H9 (cell line): ENCODE measurements around the gene OR2K2. TPM values are rescaled to one million over a fixed set of nuclear protein-coding genes. Genes with fewer than 3 reads are reported as not detected.

Experiments
- DNase-seq: peaks from one replicate; pipeline ENCODE4 v3.0.0-alpha.2; 2017
- H2AFZ ChIP-seq: one replicate; pipeline ENCODE4 v1.6.1; 2013; ENCODE audit warnings: mild to moderate bottlenecking, low read length, control low read depth, moderate library complexity
- H2AK5ac ChIP-seq: 2 replicates; pipeline ENCODE4 v1.6.1; 2013; ENCODE audit warnings: low read length, control low read depth, mixed read lengths; ENCODE audit not compliant: insufficient read length
- H2BK120ac ChIP-seq: one replicate; pipeline ENCODE4 v1.6.1; 2013; ENCODE audit warnings: low read depth, mild to moderate bottlenecking, low read length, control low read depth, inconsistent platforms; ENCODE audit not compliant: poor library complexity, severe bottlenecking
- H2BK12ac ChIP-seq: 2 replicates; pipeline ENCODE4 v1.6.1; 2013; ENCODE audit warnings: low read length, control low read depth, mixed read lengths, low read depth; ENCODE audit not compliant: insufficient read length
- H2BK15ac ChIP-seq: 2 replicates; pipeline ENCODE4 v1.6.1; 2013; ENCODE audit warnings: low read depth, low read length, control low read depth
- H2BK20ac ChIP-seq: one replicate; pipeline ENCODE4 v1.6.1; 2013; ENCODE audit warnings: low read depth, mild to moderate bottlenecking, low read length, control low read depth, inconsistent platforms; ENCODE audit not compliant: poor library complexity, severe bottlenecking
- H2BK5ac ChIP-seq: 2 replicates; pipeline ENCODE4 v1.6.1; 2013; ENCODE audit warnings: low read length, control low read depth, mixed read lengths; ENCODE audit not compliant: insufficient read length
- H3K14ac ChIP-seq: 2 replicates; pipeline ENCODE4 v1.6.1; 2013; ENCODE audit warnings: low read length, control low read depth; ENCODE audit not compliant: insufficient read depth
- H3K18ac ChIP-seq: 2 replicates; pipeline ENCODE4 v1.6.1; 2013; ENCODE audit warnings: low read depth, mild to moderate bottlenecking, mixed read lengths, low read length, control low read depth; ENCODE audit not compliant: insufficient read length
- H3K23ac ChIP-seq: 2 replicates; pipeline ENCODE4 v1.6.1; 2013; ENCODE audit warnings: low read length, control low read depth, mixed read lengths, low read depth; ENCODE audit not compliant: insufficient read length
- H3K23me2 ChIP-seq: 2 replicates; pipeline ENCODE4 v1.6.1; 2013; ENCODE audit warnings: low read depth, mild to moderate bottlenecking, mixed read lengths, low read length, control low read depth; ENCODE audit not compliant: insufficient read length, poor library complexity, severe bottlenecking
- H3K27ac ChIP-seq: 2 replicates; pipeline ENCODE4 v1.5.1; 2013; ENCODE audit warnings: low read length, control low read depth, mixed read lengths, low read depth; ENCODE audit not compliant: insufficient read length
- H3K27me3 ChIP-seq: 2 replicates; pipeline ENCODE4 v1.6.1; 2013; ENCODE audit warnings: low read length, control low read depth, inconsistent platforms; ENCODE audit not compliant: insufficient read depth
- H3K4ac ChIP-seq: 2 replicates; pipeline ENCODE4 v1.6.1; 2013; ENCODE audit warnings: low read depth, mild to moderate bottlenecking, control low read depth, inconsistent platforms, low read length, moderate library complexity
- H3K4me1 ChIP-seq: 2 replicates; pipeline ENCODE4 v1.6.1; 2013; ENCODE audit warnings: low read length, control low read depth, inconsistent platforms; ENCODE audit not compliant: insufficient read depth
- H3K4me2 ChIP-seq: 2 replicates; pipeline ENCODE4 v1.6.1; 2013; ENCODE audit warnings: low read length, control low read depth, mixed read lengths; ENCODE audit not compliant: insufficient read length, insufficient read depth
- H3K56ac ChIP-seq: 2 replicates; pipeline ENCODE4 v1.6.1; 2013; ENCODE audit warnings: low read depth, mild to moderate bottlenecking, mixed read lengths, low read length, control low read depth; ENCODE audit not compliant: insufficient read length
- H3K79me1 ChIP-seq: 2 replicates; pipeline ENCODE4 v1.6.1; 2013; ENCODE audit warnings: low read depth, mild to moderate bottlenecking, moderate library complexity, low read length, control low read depth, inconsistent platforms; ENCODE audit not compliant: insufficient read depth, poor library complexity, severe bottlenecking
- H3K79me2 ChIP-seq: 2 replicates; pipeline ENCODE4 v1.6.1; 2013; ENCODE audit warnings: low read length, control low read depth, inconsistent platforms; ENCODE audit not compliant: insufficient read depth
- H3K9ac ChIP-seq: 2 replicates; pipeline ENCODE4 v1.6.1; 2013; ENCODE audit warnings: low read length, control low read depth, mixed read lengths; ENCODE audit not compliant: insufficient read length; ENCODE audit errors: extremely low read depth
- H3K9me3 ChIP-seq: one replicate; pipeline ENCODE4 v1.6.1; 2013; ENCODE audit warnings: low read depth, low read length, inconsistent platforms; ENCODE audit not compliant: control insufficient read depth
- H3T11ph ChIP-seq: one replicate; pipeline ENCODE4 v1.6.1; 2013; ENCODE audit warnings: mild to moderate bottlenecking, low read length, control low read depth, inconsistent platforms
- H4K20me1 ChIP-seq: one replicate; pipeline ENCODE4 v1.6.1; 2013; ENCODE audit not compliant: control insufficient read depth, insufficient read length, insufficient read depth
- H4K5ac ChIP-seq: 2 replicates; pipeline ENCODE4 v1.6.1; 2013; ENCODE audit warnings: low read depth, mild to moderate bottlenecking, mixed read lengths, low read length, control low read depth; ENCODE audit not compliant: insufficient read length
- H4K8ac ChIP-seq: replicated peaks from 2 replicates; pipeline ENCODE4 v1.6.1; 2013; ENCODE audit warnings: low read length, control low read depth, mixed read lengths, low read depth; ENCODE audit not compliant: insufficient read length
- H4K91ac ChIP-seq: 2 replicates; pipeline ENCODE4 v1.6.1; 2013; ENCODE audit warnings: low read depth, mild to moderate bottlenecking, moderate library complexity, mixed read lengths, low read length, control low read depth; ENCODE audit not compliant: insufficient read length
- H3K27ac Mint-ChIP-seq, 3 experiments: 2 replicates in 2 of 3; 3 replicates in 1 of 3; pipeline ENCODE4 v1.8.0; 2020 to 2021; ENCODE audit warnings: mixed read lengths in 3 of 3, mild to moderate bottlenecking in 1 of 3, moderate library complexity in 1 of 3
- H3K27me3 Mint-ChIP-seq: 2 replicates; pipeline ENCODE4 v1.8.0; 2021; ENCODE audit warnings: low read depth, mild to moderate bottlenecking, moderate library complexity, mixed read lengths
- H3K36me3 Mint-ChIP-seq, 3 experiments: 2 replicates in 2 of 3; 3 replicates in 1 of 3; pipeline ENCODE4 v1.8.0; 2020 to 2021; ENCODE audit warnings: low read depth in 3 of 3, mixed read lengths in 3 of 3; ENCODE audit not compliant: insufficient read depth in 1 of 3
- H3K4me1 Mint-ChIP-seq, 2 experiments: 2 replicates each; pipeline ENCODE4 v1.8.0; 2020; ENCODE audit warnings: mixed read lengths in 2 of 2
- H3K4me3 Mint-ChIP-seq, 2 experiments: 2 replicates in 1 of 2; 3 replicates in 1 of 2; pipeline ENCODE4 v1.8.0; 2020 to 2021; ENCODE audit warnings: mild to moderate bottlenecking in 2 of 2, mixed read lengths in 2 of 2, moderate library complexity in 1 of 2
- H3K9me3 Mint-ChIP-seq, 2 experiments: 2 replicates in 1 of 2; 3 replicates in 1 of 2; pipeline ENCODE4 v1.8.0; 2020; ENCODE audit warnings: mild to moderate bottlenecking in 2 of 2, mixed read lengths in 2 of 2, moderate library complexity in 1 of 2
- CTCF ChIP-seq: fragments of 200-600 bp; sonication (generic); conservative IDR thresholded peaks from 3 replicates; pipeline ENCODE4 v1.8.0; 2021; ENCODE audit warnings: antibody characterized with exemption, mild to moderate bottlenecking
- WGBS: extraction: QIAGEN DNeasy Blood & Tissue Kit; methylation state at CpG from one replicate; pipeline ENCODE4 v1.1.7; 2013; ENCODE audit warnings: missing lambda C conversion rate, low lambda C conversion rate, mixed read lengths; ENCODE audit not compliant: insufficient read length; ENCODE audit errors: extremely low coverage; 5-methylcytosine and 5-hydroxymethylcytosine counted together
- total RNA-seq: library from RNA; stranded (reverse); gene quantifications from 2 replicates; pipeline ENCODE4 v1.2.1, GENCODE V29; 2021

The OR2K2 gene
- total RNA-seq, 1 experiment from 2014 or later: not detected

GRCh38 chr9:111372297-111372696 lies 42.3 kb upstream of the OR2K2 start:
- H3K27me3 Mint-ChIP-seq: no peaks in the 10 kb centered on the region

More at GRCh38 chr9:111372297-111372696, 42.3 kb upstream of the OR2K2 start:
- Histone ChIP-seq H2BK15ac (no peak overlapping the region), H3K4ac (no peak overlapping the region), H3K9ac (no peak overlapping the region), H3K4me2 (no peak overlapping the region), H3K27ac (no peak overlapping the region), H3K23me2 (no peaks in the 10 kb centered on the region), H3K56ac (no peak overlapping the region), H4K5ac (no peak overlapping the region), H2BK5ac (no peak overlapping the region), H4K91ac (no peak overlapping the region), H3K4me1 (no peaks in the 10 kb centered on the region), H2BK12ac (no peak overlapping the region), H3K79me1 (no peaks in the 10 kb centered on the region), H3K23ac (no peak overlapping the region), H3K9me3 (no peaks in the 10 kb centered on the region), H3K18ac (no peak overlapping the region), H3K27me3 (no peaks in the 10 kb centered on the region), H3K14ac (no peak overlapping the region), H3T11ph (no peak overlapping the region), H3K79me2 (no peaks in the 10 kb centered on the region), H2AFZ (no peak overlapping the region), H2BK20ac (no peak overlapping the region), H2BK120ac (no peak overlapping the region), H4K20me1 (no peaks in the 10 kb centered on the region), H2AK5ac (no peak overlapping the region), H4K8ac (no peak overlapping the region)
- TF ChIP-seq CTCF: no peak
- Mint-ChIP-seq H3K4me1 (no peaks in the 10 kb centered on the region), H3K4me3 (no peak overlapping the region), H3K9me3 (no peaks in the 10 kb centered on the region), H3K27ac (no peak overlapping the region), H3K36me3 (peaks cover 39 to 79% (median 62%) of the 10 kb centered on the region in 3 experiments; a peak in 6 of 7 replicates)
- no CpG with 5 or more reads among the region's 6 CpGs for WGBS
- DNase-seq: no peak
